ENCODE results near the gene DNER.

DNER gene

GRCh38 chr2:229451852-229452251 lies 262.5 kb downstream of the DNER start:
- Mint-ChIP-seq H3K27me3 (peaks cover 12% of the 10 kb centered on the region), H3K4me1 (ENCODE audit: low read depth) (no peaks in the 10 kb centered on the region), H3K36me3 (ENCODE audit: low read depth) (no peaks in the 10 kb centered on the region), H3K9me3 (no peaks in the 10 kb centered on the region), H3K4me3 (no peak overlapping the region), H3K27ac (no peak overlapping the region)

GRCh38 chr2:229447227-229447626 lies 267.1 kb downstream of the DNER start:
- Mint-ChIP-seq H3K27ac (no peak overlapping the region), H3K9me3 (no peaks in the 10 kb centered on the region), H3K36me3 (ENCODE audit: low read depth) (no peaks in the 10 kb centered on the region), H3K27me3 (no peaks in the 10 kb centered on the region), H3K4me3 (no peak overlapping the region), H3K4me1 (ENCODE audit: low read depth) (no peaks in the 10 kb centered on the region)

GRCh38 chr2:229446350-229446749 lies 268.0 kb downstream of the DNER start:
- Mint-ChIP-seq H3K27me3 (peaks cover 5% of the 10 kb centered on the region), H3K4me1 (ENCODE audit: low read depth) (no peaks in the 10 kb centered on the region), H3K36me3 (ENCODE audit: low read depth) (no peaks in the 10 kb centered on the region), H3K4me3 (no peak overlapping the region), H3K9me3 (no peaks in the 10 kb centered on the region), H3K27ac (no peak overlapping the region)

- H3K4me1 Mint-ChIP-seq (ENCODE audit: low read depth), result no peaks in the 10 kb centered on the region
- H3K27me3 Mint-ChIP-seq, result peaks cover 12% of the 10 kb centered on the region
- H3K27ac Mint-ChIP-seq, result no peak overlapping the region
- no peaks in the 10 kb centered on the region for H3K9me3 Mint-ChIP-seq
- H3K36me3 Mint-ChIP-seq (ENCODE audit: low read depth), result no peaks in the 10 kb centered on the region
- no peak overlapping the region for H3K4me3 Mint-ChIP-seq
Observed at GRCh38 chr2:229445501-229446211, 268.7 kb downstream of the DNER start.

- peaks cover 17% of the 10 kb centered on the region for H3K27me3 Mint-ChIP-seq
- H3K4me3 Mint-ChIP-seq, result no peak overlapping the region
- no peak overlapping the region for H3K27ac Mint-ChIP-seq
- no peaks in the 10 kb centered on the region for H3K9me3 Mint-ChIP-seq
- no peaks in the 10 kb centered on the region for H3K36me3 Mint-ChIP-seq (ENCODE audit: low read depth)
- H3K4me1 Mint-ChIP-seq (ENCODE audit: low read depth), result no peaks in the 10 kb centered on the region
Observed at GRCh38 chr2:229445019-229445418, 269.3 kb downstream of the DNER start.

GRCh38 chr2:229443546-229444268 lies 270.6 kb downstream of the DNER start:
- Mint-ChIP-seq H3K27me3 (peaks cover 17% of the 10 kb centered on the region), H3K9me3 (no peaks in the 10 kb centered on the region), H3K36me3 (ENCODE audit: low read depth) (no peaks in the 10 kb centered on the region), H3K4me1 (ENCODE audit: low read depth) (no peaks in the 10 kb centered on the region), H3K4me3 (no peak overlapping the region), H3K27ac (no peak overlapping the region)

- Mint-ChIP-seq H3K27me3 (peaks cover 17% of the 10 kb centered on the region), H3K9me3 (no peaks in the 10 kb centered on the region), H3K4me3 (no peak overlapping the region)
Observed at GRCh38 chr2:229443141-229443540, 271.2 kb downstream of the DNER start.

GRCh38 chr2:229438430-229439159 lies 275.8 kb downstream of the DNER start:
- H3K9me3 Mint-ChIP-seq, result no peaks in the 10 kb centered on the region
- H3K36me3 Mint-ChIP-seq (ENCODE audit: low read depth), result no peaks in the 10 kb centered on the region
- H3K27ac Mint-ChIP-seq, result no peak overlapping the region
- H3K4me1 Mint-ChIP-seq (ENCODE audit: low read depth), result no peaks in the 10 kb centered on the region
- H3K27me3 Mint-ChIP-seq, result peaks cover 17% of the 10 kb centered on the region
- H3K4me3 Mint-ChIP-seq, result no peak overlapping the region

More at GRCh38 chr2:229443141-229443540, 271.2 kb downstream of the DNER start:
- Mint-ChIP-seq H3K27ac (no peak overlapping the region), H3K36me3 (ENCODE audit: low read depth) (no peaks in the 10 kb centered on the region), H3K4me1 (ENCODE audit: low read depth) (no peaks in the 10 kb centered on the region)

GRCh38 chr2:229437467-229437866 lies 276.9 kb downstream of the DNER start:
- peaks cover 17% of the 10 kb centered on the region for H3K27me3 Mint-ChIP-seq
- H3K27ac Mint-ChIP-seq, result no peak overlapping the region
- H3K36me3 Mint-ChIP-seq (ENCODE audit: low read depth), result no peaks in the 10 kb centered on the region
- no peak overlapping the region for H3K4me3 Mint-ChIP-seq
- H3K4me1 Mint-ChIP-seq (ENCODE audit: low read depth), result no peaks in the 10 kb centered on the region
- no peaks in the 10 kb centered on the region for H3K9me3 Mint-ChIP-seq

- Mint-ChIP-seq H3K4me1 (ENCODE audit: low read depth) (no peaks in the 10 kb centered on the region), H3K27me3 (no peaks in the 10 kb centered on the region), H3K4me3 (no peak overlapping the region), H3K9me3 (no peaks in the 10 kb centered on the region), H3K36me3 (ENCODE audit: low read depth) (no peaks in the 10 kb centered on the region), H3K27ac (no peak overlapping the region)
Observed at GRCh38 chr2:229434187-229434586, 280.2 kb downstream of the DNER start.

GRCh38 chr2:229433351-229433750 lies 281.0 kb downstream of the DNER start:
- Mint-ChIP-seq H3K27me3 (no peaks in the 10 kb centered on the region), H3K27ac (no peak overlapping the region), H3K4me1 (ENCODE audit: low read depth) (no peaks in the 10 kb centered on the region), H3K9me3 (no peaks in the 10 kb centered on the region), H3K36me3 (ENCODE audit: low read depth) (no peaks in the 10 kb centered on the region), H3K4me3 (no peak overlapping the region)

GRCh38 chr2:229431327-229431954 lies 282.9 kb downstream of the DNER start:
- Mint-ChIP-seq H3K27me3 (peaks cover 5% of the 10 kb centered on the region), H3K27ac (no peak overlapping the region), H3K9me3 (no peaks in the 10 kb centered on the region), H3K4me1 (ENCODE audit: low read depth) (no peaks in the 10 kb centered on the region), H3K4me3 (no peak overlapping the region), H3K36me3 (ENCODE audit: low read depth) (no peaks in the 10 kb centered on the region)

GRCh38 chr2:229429589-229429988 lies 284.8 kb downstream of the DNER start:
- Mint-ChIP-seq H3K4me1 (ENCODE audit: low read depth) (no peaks in the 10 kb centered on the region), H3K27ac (no peak overlapping the region), H3K9me3 (no peaks in the 10 kb centered on the region), H3K27me3 (peaks cover 5% of the 10 kb centered on the region), H3K4me3 (no peak overlapping the region), H3K36me3 (ENCODE audit: low read depth) (no peaks in the 10 kb centered on the region)

GRCh38 chr2:229426464-229426863 lies 287.9 kb downstream of the DNER start:
- Mint-ChIP-seq H3K27ac (no peak overlapping the region), H3K4me3 (no peak overlapping the region), H3K9me3 (peaks cover 8% of the 10 kb centered on the region), H3K4me1 (ENCODE audit: low read depth) (no peaks in the 10 kb centered on the region), H3K27me3 (peaks cover 9% of the 10 kb centered on the region), H3K36me3 (ENCODE audit: low read depth) (no peaks in the 10 kb centered on the region)

GRCh38 chr2:229425598-229425997 lies 288.8 kb downstream of the DNER start:
- Mint-ChIP-seq H3K27me3 (peaks cover 9% of the 10 kb centered on the region), H3K27ac (no peak overlapping the region), H3K36me3 (ENCODE audit: low read depth) (no peaks in the 10 kb centered on the region), H3K9me3 (peaks cover 8% of the 10 kb centered on the region), H3K4me3 (no peak overlapping the region), H3K4me1 (ENCODE audit: low read depth) (no peaks in the 10 kb centered on the region)
